PFSK-1 (cell line): Measurements from ENCODE around the gene IFRD2.

Source experiments
- POLR2AphosphoS5 ChIP-seq: IDR thresholded peaks from 2 replicates; pipeline ENCODE4 v1.6.1; 2012; ENCODE audit warnings: low read depth, mild to moderate bottlenecking, control low read depth, low read length, moderate library complexity
- TF ChIP-seq, protein P1 (sequence below), 2 experiments: IDR thresholded peaks; 2 replicates each; pipeline versions ENCODE4 v1.6.1 to v1.8.0; 2011 to 2012; ENCODE audit warnings: low read depth in 2 of 2, low read length in 2 of 2, control low read depth in 1 of 2, inconsistent platforms in 1 of 2, mild to moderate bottlenecking in 1 of 2, moderate library complexity in 1 of 2; ENCODE audit not compliant: insufficient read depth in 1 of 2

- TF ChIP-seq POLR2AphosphoS5: no peak
- TF ChIP-seq, protein P1, sequence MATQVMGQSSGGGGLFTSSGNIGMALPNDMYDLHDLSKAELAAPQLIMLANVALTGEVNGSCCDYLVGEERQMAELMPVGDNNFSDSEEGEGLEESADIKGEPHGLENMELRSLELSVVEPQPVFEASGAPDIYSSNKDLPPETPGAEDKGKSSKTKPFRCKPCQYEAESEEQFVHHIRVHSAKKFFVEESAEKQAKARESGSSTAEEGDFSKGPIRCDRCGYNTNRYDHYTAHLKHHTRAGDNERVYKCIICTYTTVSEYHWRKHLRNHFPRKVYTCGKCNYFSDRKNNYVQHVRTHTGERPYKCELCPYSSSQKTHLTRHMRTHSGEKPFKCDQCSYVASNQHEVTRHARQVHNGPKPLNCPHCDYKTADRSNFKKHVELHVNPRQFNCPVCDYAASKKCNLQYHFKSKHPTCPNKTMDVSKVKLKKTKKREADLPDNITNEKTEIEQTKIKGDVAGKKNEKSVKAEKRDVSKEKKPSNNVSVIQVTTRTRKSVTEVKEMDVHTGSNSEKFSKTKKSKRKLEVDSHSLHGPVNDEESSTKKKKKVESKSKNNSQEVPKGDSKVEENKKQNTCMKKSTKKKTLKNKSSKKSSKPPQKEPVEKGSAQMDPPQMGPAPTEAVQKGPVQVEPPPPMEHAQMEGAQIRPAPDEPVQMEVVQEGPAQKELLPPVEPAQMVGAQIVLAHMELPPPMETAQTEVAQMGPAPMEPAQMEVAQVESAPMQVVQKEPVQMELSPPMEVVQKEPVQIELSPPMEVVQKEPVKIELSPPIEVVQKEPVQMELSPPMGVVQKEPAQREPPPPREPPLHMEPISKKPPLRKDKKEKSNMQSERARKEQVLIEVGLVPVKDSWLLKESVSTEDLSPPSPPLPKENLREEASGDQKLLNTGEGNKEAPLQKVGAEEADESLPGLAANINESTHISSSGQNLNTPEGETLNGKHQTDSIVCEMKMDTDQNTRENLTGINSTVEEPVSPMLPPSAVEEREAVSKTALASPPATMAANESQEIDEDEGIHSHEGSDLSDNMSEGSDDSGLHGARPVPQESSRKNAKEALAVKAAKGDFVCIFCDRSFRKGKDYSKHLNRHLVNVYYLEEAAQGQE (IDR thresholded peaks at IDR 0.05; ENCODE audit: insufficient read depth in 1 of 2, low read depth in 2 of 2, low read length in 2 of 2): no peak
Measured at GRCh38 chr3:50241163-50241562, 51.1 kb downstream of the IFRD2 start.
